ENCODE results near the gene BARX2. TPM values are rescaled to one million over a fixed set of nuclear protein-coding genes. Genes with fewer than 3 reads are reported as not detected.

Gene BARX2
- total and polyA plus RNA-seq, 2 donors (not counting 1 experiment from before 2014, with no cell fraction given) = not detected

GRCh38 chr11:129391821-129392220 is 16.2 kb downstream of the BARX2 start:
- H3K4me2 ChIP-seq (replicated peaks; ENCODE audit: low read depth, low read length, poor library complexity, severe bottlenecking) = no peak overlapping the region
- H3K27ac ChIP-seq (ENCODE audit: low read length in 2 of 2) = no peak overlapping the region
- H3K4me1 ChIP-seq (ENCODE audit: control insufficient read depth in 2 of 2, insufficient read depth in 2 of 2, low read length in 2 of 2) = no peaks in the 10 kb centered on the region
- H3K79me2 ChIP-seq (ENCODE audit: control insufficient read depth, insufficient read depth, low read length) = no peaks in the 10 kb centered on the region
- H3K27me3 Mint-ChIP-seq = peaks cover 28% of the 10 kb centered on the region
- H3K9me3 ChIP-seq (ENCODE audit: control extremely low read depth in 1 of 3, control insufficient read depth in 2 of 3, insufficient read depth in 1 of 3, low read length in 2 of 3) = no peaks in the 10 kb centered on the region
- H4K20me1 ChIP-seq (ENCODE audit: control insufficient read depth, insufficient read depth, low read length, poor library complexity, severe bottlenecking) = no peaks in the 10 kb centered on the region
- whole genome bisulfite sequencing (ENCODE audit: insufficient coverage) = 88% methylated on average over 2 of the region's 6 CpGs
- ChIA-PET POLR2A (no interaction called here), CTCF (no interaction called here)
- intact Hi-C loops (cut with micrococcal nuclease) = no loop called here
- H3K9ac ChIP-seq (ENCODE audit: low read length) = no peak overlapping the region
- H3K27me3 ChIP-seq (replicated peaks in 1 of 4; ENCODE audit: control extremely low read depth in 1 of 4, control insufficient read depth in 3 of 4, insufficient read depth in 4 of 4, low read length in 3 of 4) = peaks cover 0 to 3% (median 1%) of the 10 kb centered on the region in 4 experiments
- H3K4me3 Mint-ChIP-seq = no peak overlapping the region
- no peak for DNase-seq
- no peaks in the 10 kb centered on the region for H3K9me3 Mint-ChIP-seq (ENCODE audit: insufficient read depth)
- no peak for ATAC-seq (ENCODE audit: low read depth)
- no peak overlapping the region for H3K4me3 ChIP-seq (ENCODE audit: control extremely low read depth in 1 of 5, extremely low read depth in 1 of 5, insufficient read depth in 1 of 5, low read depth in 2 of 5, low read length in 4 of 5)
- H3K27ac Mint-ChIP-seq = no peak overlapping the region
- H3K36me3 ChIP-seq (replicated peaks in 1 of 2; ENCODE audit: control extremely low read depth in 1 of 2, control insufficient read depth in 1 of 2, extremely low read depth in 1 of 2, insufficient read depth in 2 of 2, low read length in 1 of 2) = no peaks in the 10 kb centered on the region
- H3K4me1 Mint-ChIP-seq = no peaks in the 10 kb centered on the region
- no peak overlapping the region for H2AFZ ChIP-seq (ENCODE audit: insufficient read depth, low read depth, low read length, poor library complexity, severe bottlenecking)
- no peak for TF ChIP-seq EZH2 (IDR thresholded peaks at IDR 0.05; ENCODE audit: borderline replicate concordance, insufficient read depth, low read depth, low read length, poor library complexity, severe bottlenecking)

- Histone ChIP-seq H3K9ac (ENCODE audit: low read length) (no peak overlapping the region), H3K4me3 (ENCODE audit: control extremely low read depth in 1 of 5, extremely low read depth in 1 of 5, insufficient read depth in 1 of 5, low read depth in 2 of 5, low read length in 4 of 5) (no peak overlapping the region), H3K9me3 (ENCODE audit: control extremely low read depth in 1 of 3, control insufficient read depth in 2 of 3, insufficient read depth in 1 of 3, low read length in 2 of 3) (no peaks in the 10 kb centered on the region), H3K79me2 (ENCODE audit: control insufficient read depth, insufficient read depth, low read length) (no peaks in the 10 kb centered on the region), H3K27ac (ENCODE audit: low read length in 2 of 2) (no peak overlapping the region), H4K20me1 (ENCODE audit: control insufficient read depth, insufficient read depth, low read length, poor library complexity, severe bottlenecking) (no peaks in the 10 kb centered on the region), H3K27me3 (replicated peaks in 1 of 4; ENCODE audit: control extremely low read depth in 1 of 4, control insufficient read depth in 3 of 4, insufficient read depth in 4 of 4, low read length in 3 of 4) (peaks cover 0 to 3% (median 0%) of the 10 kb centered on the region in 4 experiments), H2AFZ (ENCODE audit: insufficient read depth, low read depth, low read length, poor library complexity, severe bottlenecking) (no peak overlapping the region), H3K4me2 (replicated peaks; ENCODE audit: low read depth, low read length, poor library complexity, severe bottlenecking) (no peak overlapping the region), H3K4me1 (ENCODE audit: control insufficient read depth in 2 of 2, insufficient read depth in 2 of 2, low read length in 2 of 2) (no peaks in the 10 kb centered on the region), H3K36me3 (replicated peaks in 1 of 2; ENCODE audit: control extremely low read depth in 1 of 2, control insufficient read depth in 1 of 2, extremely low read depth in 1 of 2, insufficient read depth in 2 of 2, low read length in 1 of 2) (no peaks in the 10 kb centered on the region)
- intact Hi-C loops (cut with micrococcal nuclease) = no loop called here
- TF ChIP-seq EZH2 (IDR thresholded peaks at IDR 0.05; ENCODE audit: borderline replicate concordance, insufficient read depth, low read depth, low read length, poor library complexity, severe bottlenecking) (no peak), CTCF (IDR thresholded peaks at IDR 0.05) (no peak)
- CTCF ChIA-PET = no interaction called here
- DNase-seq (no peak), ATAC-seq (ENCODE audit: low read depth) (no peak)
- no peak overlapping the region for H3K4me3 Mint-ChIP-seq
- no peaks in the 10 kb centered on the region for H3K4me1 Mint-ChIP-seq
- H3K27me3 Mint-ChIP-seq = peaks cover 17% of the 10 kb centered on the region
- no peak overlapping the region for H3K27ac Mint-ChIP-seq
- POLR2A ChIA-PET = no interaction called here
- WGBS (ENCODE audit: insufficient coverage) = no CpG with 5 or more reads among the region's 1 CpG
- no peaks in the 10 kb centered on the region for H3K9me3 Mint-ChIP-seq (ENCODE audit: insufficient read depth)
Measured at GRCh38 chr11:129392995-129393394, 17.3 kb downstream of the BARX2 start.
